Frontal cortex (tissue), 4 donors: Measurements from ENCODE around the gene ZCCHC3. TPM values are rescaled to one million over a fixed set of nuclear protein-coding genes. Genes with fewer than 3 reads are reported as not detected.

Source experiments
- DNase-seq, 2 donors: peaks; one replicate each; pipeline ENCODE4 v3.0.0; 2012; ENCODE audit warnings: low spot score in 2 of 2
- FAIRE-seq: peaks from 2 replicates; lab custom pipeline; 2012; peaks lifted over from hg19 to GRCh38; lab: Jason Lieb, UNC
- total RNA-seq: library from RNA; depleted of rRNA; stranded (reverse); fragments of >200 nt; gene quantifications from one replicate; pipeline ENCODE4 v1.2.3, GENCODE V29; 2014
- donor health status: control.
- donor health status: control.
- donor health status: control.

Gene ZCCHC3
- total RNA-seq, 1 donor from 2014 or later: 26.9 TPM

- FAIRE-seq: no peak
- DNase-seq: no peak
Measured at GRCh38 chr20:278607-279571, 18.5 kb upstream of the ZCCHC3 start.

- no peak for DNase-seq
- no peak for FAIRE-seq
Measured at GRCh38 chr20:284172-284571, 13.2 kb upstream of the ZCCHC3 start.

DNA sequence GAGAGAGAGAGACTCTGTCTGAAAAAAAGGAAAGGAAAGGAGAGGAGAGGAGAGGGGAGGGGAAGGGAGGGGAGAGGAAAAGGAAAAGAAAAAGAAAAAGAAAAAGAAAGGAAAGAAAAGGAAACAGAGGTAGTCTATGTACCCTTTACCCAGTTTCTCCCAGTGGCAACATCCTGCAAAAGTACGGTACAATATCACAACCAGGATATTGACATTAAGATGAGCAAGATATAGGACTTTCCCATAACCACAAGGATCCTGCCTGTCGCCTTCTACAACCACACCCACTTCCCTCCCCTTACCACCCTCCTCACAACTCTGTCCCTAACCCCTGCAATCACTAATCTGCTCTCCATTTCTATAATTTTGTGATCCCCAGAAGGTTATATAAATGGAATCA is 10.9 kb upstream of the ZCCHC3 start:
- FAIRE-seq (no peak), DNase-seq (no peak)

GRCh38 chr20:288956-289692 is 8.2 kb upstream of the ZCCHC3 start:
- DNase-seq: no peak

GRCh38 chr20:289693-290083 is 7.7 kb upstream of the ZCCHC3 start:
- no peak for DNase-seq
- FAIRE-seq: no peak

More at GRCh38 chr20:288956-289692, 8.2 kb upstream of the ZCCHC3 start:
- FAIRE-seq: no peak

GRCh38 chr20:290084-290831 is 7.1 kb upstream of the ZCCHC3 start, which contains the start of gene C20orf96:
Gene C20orf96 (minus strand): TSS chr20:290750. CDS start chr20:290610, 140 bp downstream.
- FAIRE-seq (no peak), DNase-seq (peak; percentile 85 to 94)

GRCh38 chr20:294602-295001 is 2.8 kb upstream of the ZCCHC3 start:
- FAIRE-seq (no peak), DNase-seq (no peak)

DNA sequence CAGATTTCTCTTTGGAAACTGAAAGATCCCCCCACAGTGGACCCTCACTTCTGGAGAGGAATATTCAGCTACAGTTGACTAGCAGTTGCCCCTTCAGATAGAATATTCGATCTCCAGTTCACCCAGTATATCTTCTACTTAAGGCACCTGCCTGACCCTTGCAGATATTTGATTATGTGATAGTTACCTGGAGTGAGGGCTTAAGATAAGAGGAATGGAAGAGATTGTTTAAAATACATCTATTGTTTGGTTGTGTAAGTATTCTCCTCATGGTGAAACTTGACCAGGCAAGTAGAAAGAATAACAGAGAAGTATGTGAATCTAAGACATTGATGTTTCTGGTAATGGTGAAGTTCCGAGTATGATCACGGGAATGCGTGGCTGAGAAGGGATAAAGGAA is 1.6 kb upstream of the ZCCHC3 start:
- FAIRE-seq (no peak), DNase-seq (no peak)

DNA sequence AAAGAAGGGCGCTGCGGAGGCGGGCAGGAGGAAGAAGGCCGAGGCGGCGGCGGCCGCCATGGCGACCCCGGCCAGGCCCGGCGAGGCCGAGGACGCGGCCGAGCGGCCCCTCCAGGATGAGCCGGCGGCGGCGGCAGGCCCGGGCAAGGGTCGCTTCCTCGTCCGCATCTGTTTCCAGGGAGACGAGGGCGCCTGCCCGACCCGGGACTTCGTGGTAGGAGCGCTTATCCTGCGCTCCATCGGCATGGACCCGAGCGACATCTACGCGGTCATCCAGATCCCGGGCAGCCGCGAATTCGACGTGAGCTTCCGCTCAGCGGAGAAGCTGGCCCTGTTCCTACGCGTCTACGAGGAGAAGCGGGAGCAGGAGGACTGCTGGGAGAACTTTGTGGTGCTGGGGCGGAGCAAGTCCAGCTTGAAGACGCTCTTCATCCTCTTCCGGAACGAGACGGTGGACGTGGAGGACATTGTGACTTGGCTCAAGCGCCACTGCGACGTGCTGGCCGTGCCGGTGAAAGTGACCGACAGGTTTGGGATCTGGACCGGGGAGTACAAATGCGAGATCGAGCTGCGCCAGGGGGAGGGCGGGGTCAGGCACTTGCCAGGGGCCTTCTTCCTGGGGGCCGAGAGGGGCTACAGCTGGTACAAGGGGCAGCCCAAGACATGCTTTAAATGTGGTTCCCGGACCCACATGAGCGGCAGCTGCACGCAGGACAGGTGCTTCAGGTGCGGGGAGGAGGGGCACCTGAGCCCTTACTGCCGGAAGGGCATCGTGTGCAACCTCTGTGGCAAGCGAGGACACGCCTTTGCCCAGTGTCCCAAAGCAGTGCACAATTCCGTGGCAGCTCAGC is 780 bp downstream of the ZCCHC3 start:
- FAIRE-seq: no peak
- DNase-seq: peak; percentile 67 to 72

- FAIRE-seq: no peak
Measured at GRCh38 chr20:298776-299391, 1.5 kb downstream of the ZCCHC3 start.

DNA sequence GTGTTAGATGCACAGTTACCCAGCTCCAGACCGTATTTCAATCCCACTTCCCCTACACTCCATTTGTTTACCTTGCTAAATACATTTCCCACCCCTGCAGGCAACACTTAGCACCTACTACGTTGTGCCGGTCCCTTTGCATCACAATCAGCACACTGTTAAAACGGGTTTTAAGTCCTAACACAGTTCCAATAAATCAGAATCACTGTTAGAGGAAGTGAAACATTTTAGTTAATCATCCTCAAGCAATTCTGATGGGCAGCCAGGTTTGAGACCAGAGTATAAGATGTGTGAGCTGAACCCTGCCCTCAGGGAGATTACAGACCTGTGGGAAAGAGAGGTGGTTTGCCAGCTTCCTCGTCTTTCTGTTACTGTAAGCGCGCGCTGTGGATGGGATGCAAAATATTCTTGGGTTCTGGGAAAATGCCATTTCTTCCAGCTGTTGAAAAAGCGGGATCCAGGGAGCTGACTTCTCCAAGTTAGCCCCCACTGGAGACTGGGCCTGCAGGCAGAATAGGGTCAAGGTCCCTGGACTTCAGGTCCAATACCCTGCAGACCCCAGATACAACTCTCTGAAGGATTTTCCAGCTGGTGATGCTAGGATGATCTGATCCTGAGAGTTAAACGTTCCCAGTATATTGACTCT is 3.1 kb downstream of the ZCCHC3 start:
- FAIRE-seq (no peak), DNase-seq (no peak)

More at GRCh38 chr20:298776-299391, 1.5 kb downstream of the ZCCHC3 start:
- no peak for DNase-seq

DNA sequence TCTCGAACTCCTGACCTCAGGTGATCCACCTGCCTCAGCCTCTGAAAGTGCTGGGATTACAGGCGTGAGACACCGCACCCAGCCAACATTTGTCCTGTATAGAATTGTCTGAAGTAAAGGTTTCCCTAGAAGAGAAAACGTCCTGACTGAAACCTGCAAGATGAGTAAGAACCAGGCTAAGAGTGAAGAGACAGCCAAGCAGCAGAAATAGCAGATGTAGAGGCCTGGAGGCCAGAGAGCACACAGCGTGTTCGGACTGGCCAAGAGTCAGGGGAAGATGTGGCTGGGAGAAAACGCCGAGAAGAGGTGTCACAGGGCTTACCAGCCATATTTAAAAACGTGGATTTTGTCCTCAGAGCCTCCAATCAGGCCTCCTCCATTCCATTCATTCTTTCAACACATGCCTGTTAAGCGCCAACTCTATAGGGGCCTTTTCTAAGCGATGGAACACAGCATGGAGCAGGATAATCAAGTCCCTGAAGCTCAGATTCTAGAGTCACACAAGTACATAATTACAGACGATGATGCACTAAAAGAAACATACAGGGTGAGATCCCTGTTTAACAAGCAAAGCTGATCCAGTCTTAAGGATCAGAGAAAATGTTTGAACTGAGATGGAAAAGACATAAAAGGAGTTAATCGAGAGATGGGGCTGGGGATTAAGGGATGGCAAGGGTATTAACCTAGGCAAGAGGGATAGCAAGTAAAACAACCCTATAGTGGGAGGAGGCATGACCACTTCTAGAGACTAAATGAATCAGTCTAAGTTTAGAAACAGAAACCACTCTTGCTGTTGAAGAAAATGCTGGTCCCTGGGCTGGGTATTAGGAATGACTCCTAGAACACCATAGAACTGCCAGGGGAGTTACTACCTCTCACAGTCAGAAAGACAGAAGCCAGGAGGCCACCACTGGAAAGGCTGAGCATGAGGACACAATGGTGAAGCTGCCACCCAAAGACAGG is 4.8 kb downstream of the ZCCHC3 start:
- DNase-seq: no peak
- FAIRE-seq: no peak

DNA sequence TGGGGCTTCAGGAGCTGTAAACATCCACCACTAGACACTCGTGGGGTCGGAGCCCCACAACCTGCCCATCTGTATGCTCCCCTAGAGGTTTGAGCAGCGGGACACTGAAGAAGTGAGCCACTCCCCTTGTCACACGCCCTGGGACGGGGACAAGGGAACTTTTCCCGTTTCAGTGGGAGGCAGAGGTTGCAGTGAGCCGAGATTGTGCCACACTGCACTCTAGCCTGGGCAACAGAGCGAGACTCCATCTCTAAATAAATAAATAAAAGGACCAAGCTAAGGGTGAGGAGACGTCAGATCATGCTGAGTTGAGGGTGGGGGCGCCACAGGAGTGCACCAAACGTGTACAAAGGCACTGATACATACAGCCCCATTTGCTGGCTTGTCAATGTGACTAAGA is 8.4 kb downstream of the ZCCHC3 start:
- FAIRE-seq: no peak
- DNase-seq: no peak

DNA sequence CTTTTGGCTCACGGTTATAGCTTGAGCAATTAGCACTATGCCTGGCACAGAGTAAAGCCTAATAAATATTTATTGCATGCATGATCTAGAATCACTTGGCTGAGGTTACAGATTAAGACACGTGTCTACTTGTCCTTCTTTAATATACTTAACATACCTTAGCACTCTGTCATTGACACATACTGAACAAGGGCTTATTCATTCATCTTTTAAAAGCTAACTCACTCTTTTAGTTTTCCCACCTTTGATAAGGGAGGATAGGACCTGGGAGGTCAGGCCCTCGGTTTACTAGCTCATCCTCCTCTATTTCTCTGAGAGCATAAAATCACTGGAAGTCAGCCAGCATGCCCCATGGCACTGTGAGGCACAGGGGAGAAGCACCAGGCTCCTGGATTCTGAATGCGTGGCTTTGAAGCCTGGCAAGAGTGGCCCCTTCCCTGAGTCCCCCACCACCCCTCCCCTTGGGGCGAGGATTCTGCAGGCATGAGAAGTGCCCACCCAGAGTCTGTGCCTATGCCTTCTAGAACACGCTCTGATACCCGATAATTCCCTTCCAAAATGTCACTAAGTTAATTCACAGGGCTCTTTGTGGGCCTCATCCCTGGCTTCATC is 11.2 kb downstream of the ZCCHC3 start:
- FAIRE-seq: no peak
- DNase-seq: no peak

- DNase-seq (no peak), FAIRE-seq (no peak)
Measured at GRCh38 chr20:309306-309840, 12.0 kb downstream of the ZCCHC3 start.

DNA sequence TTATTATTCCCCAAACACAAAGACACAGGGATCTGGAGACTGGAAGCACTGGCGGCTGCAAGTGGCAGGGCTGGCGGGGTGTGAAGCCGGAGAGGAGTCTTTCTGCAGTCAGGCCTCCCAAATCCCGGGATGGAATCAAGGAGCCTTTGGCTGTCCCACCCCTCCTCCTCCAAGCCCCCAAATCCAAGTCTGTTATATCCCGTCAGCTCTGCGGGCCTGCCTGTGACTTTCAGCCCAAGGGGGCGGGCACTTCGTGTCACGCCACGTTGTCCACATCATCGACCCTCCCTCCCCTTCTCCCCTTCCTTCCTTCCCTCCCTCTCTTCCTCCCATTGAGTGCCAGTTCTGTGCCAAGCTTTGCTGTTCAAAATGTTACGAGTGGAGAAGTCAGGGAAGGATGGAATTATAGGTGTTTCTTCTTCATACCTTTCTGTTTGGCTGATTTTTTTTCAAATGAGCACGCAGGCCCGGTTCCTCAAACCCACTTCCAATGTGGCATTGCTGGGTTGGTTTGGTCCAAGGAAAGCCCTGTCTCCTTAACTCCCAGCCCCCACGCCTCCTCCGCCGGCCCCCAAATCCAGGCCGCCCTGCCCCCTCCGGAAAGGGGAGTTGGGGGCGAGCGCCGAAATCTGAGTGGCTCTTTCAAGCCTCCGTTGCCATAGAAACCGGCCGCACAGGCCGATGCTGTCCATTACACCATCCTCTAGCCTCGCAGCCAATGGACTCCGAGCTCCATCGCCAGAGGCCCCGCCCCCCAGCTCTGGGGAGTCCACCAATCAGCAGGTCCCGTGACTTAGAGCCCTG is 12.7 kb downstream of the ZCCHC3 start:
- FAIRE-seq (no peak), DNase-seq (peak; percentile 89 to 97)
